Heart left ventricle (tissue), 11 donors: ENCODE measurements around the gene PRG2. TPM values are rescaled to one million over a fixed set of nuclear protein-coding genes. Genes with fewer than 3 reads are reported as not detected.

Experiments
- polyA plus RNA-seq, 2 donors: library from polyadenylated mRNA; stranded (reverse); fragments of 200-250 nt; gene quantifications; one replicate each; pipeline ENCODE4 v1.2.3, GENCODE V29; 2013
- total RNA-seq, 9 donors: library from RNA; depleted of rRNA in 2 of 9; stranded (reverse); fragments of >200 nt in 2 of 9; fragmentation: NEBNext Ultra II Directional in 3 of 9; extraction: Animal tissue kit (Norgen Biotek cat#: 25700) in 3 of 9; gene quantifications; one replicate each; pipeline versions ENCODE4 v1.1.0 to v1.2.4, GENCODE V29; 2016 to 2023
- donor health status: ischemic (EF 13 %, LVEDD 7.1; RV severe dilation, severe dysfunction).
- donor health status: healthy with polysubstance abuse.
- donor health status: DM: no; HTN: yes; CAD: no.
- donor health status: DM: no; HTN: no; CAD: no.
- donor health status: ischemic (EF 25% LVEDD 5.7; RV mildly dilated, moderate dysfunction).
- donor health status: healthy.
- donor health status: DM: yes; HTN: yes; CAD: no.
- donor health status: PGD.
- donor health status: nonischemic (EF 23%, LVEDD 6.1; RV moderate dilation, normal function).

The PRG2 gene
- total and polyA plus RNA-seq, 11 donors, result 0.04 to 0.27 (median 0.20) TPM; not detected in 6

Other genes with a start within 250 kb of the PRG2 start
- 1 to 10 TPM in 1 of 9 donors, under 1 TPM in 5, not detected in 3; 0.07 to 1.1 (median 0.35) TPM for gene LRRC55, start 208.7 kb downstream of the PRG2 start, total RNA-seq
- under 1 TPM; 0.08 to 0.14 TPM for gene LRRC55, start 208.7 kb downstream of the PRG2 start, polyA plus RNA-seq
- gene APLNR, start 153.4 kb downstream of the PRG2 start, total RNA-seq, result 10 to 100 TPM in 4 of 9 donors, 1 to 10 TPM in 5; 5.7 to 63.3 (median 9.9) TPM
- gene APLNR, start 153.4 kb downstream of the PRG2 start, polyA plus RNA-seq, result 1 to 10 TPM; 1.1 to 8.9 TPM
- 10 to 100 TPM; 25.3 to 68.3 (median 33.1) TPM for gene TNKS1BP1, start 65.7 kb downstream of the PRG2 start, total RNA-seq
- 10 to 100 TPM; 36.9 to 45.3 TPM for gene TNKS1BP1, start 65.7 kb downstream of the PRG2 start, polyA plus RNA-seq
- gene SSRP1, start 54.8 kb downstream of the PRG2 start, total RNA-seq, result 10 to 100 TPM; 31.8 to 60.4 (median 41.6) TPM
- gene SSRP1, start 54.8 kb downstream of the PRG2 start, polyA plus RNA-seq, result 10 to 100 TPM; 21.8 to 86.5 TPM
- gene P2RX3, start 52.3 kb downstream of the PRG2 start, total RNA-seq, result 1 to 10 TPM in 7 of 9 donors, under 1 TPM in 2; 0.63 to 7.1 (median 1.5) TPM
- under 1 TPM; 0.35 to 0.72 TPM for gene P2RX3, start 52.3 kb downstream of the PRG2 start, polyA plus RNA-seq
- gene PRG3, start 9.5 kb downstream of the PRG2 start, total RNA-seq, result not detected
- gene PRG3, start 9.5 kb downstream of the PRG2 start, polyA plus RNA-seq, result not detected
- 10 to 100 TPM; 13.5 to 56.9 (median 24.7) TPM for gene SLC43A3, start 36.5 kb upstream of the PRG2 start, total RNA-seq
- 10 to 100 TPM; 14.6 to 17.9 TPM for gene SLC43A3, start 36.5 kb upstream of the PRG2 start, polyA plus RNA-seq
- 1 to 10 TPM in 5 of 9 donors, under 1 TPM in 4; 0.58 to 2.1 (median 1.1) TPM for gene RTN4RL2, start 69.9 kb upstream of the PRG2 start, total RNA-seq
- gene RTN4RL2, start 69.9 kb upstream of the PRG2 start, polyA plus RNA-seq, result 1 to 10 TPM; 1.0 to 1.1 TPM
- 10 to 100 TPM in 1 of 9 donors, 1 to 10 TPM in 8; 2.7 to 12.3 (median 5.4) TPM for gene SLC43A1, start 125.1 kb upstream of the PRG2 start, total RNA-seq
- gene SLC43A1, start 125.1 kb upstream of the PRG2 start, polyA plus RNA-seq, result 1 to 10 TPM; 6.6 TPM
- 10 to 100 TPM; 36.6 to 81.5 (median 46.4) TPM for gene TIMM10, start 140.1 kb upstream of the PRG2 start, total RNA-seq
- 100 to 1,000 TPM in 1 of 2 donors, 10 to 100 TPM in 1; 42.0 to 135 TPM for gene TIMM10, start 140.1 kb upstream of the PRG2 start, polyA plus RNA-seq
- not detected for gene SMTNL1, start 146.9 kb upstream of the PRG2 start, total RNA-seq
- not detected for gene SMTNL1, start 146.9 kb upstream of the PRG2 start, polyA plus RNA-seq
- 100 to 1,000 TPM in 1 of 9 donors, 10 to 100 TPM in 8; 11.2 to 175 (median 14.5) TPM for gene UBE2L6, start 177.0 kb upstream of the PRG2 start, total RNA-seq
- 10 to 100 TPM; 10.2 to 16.4 TPM for gene UBE2L6, start 177.0 kb upstream of the PRG2 start, polyA plus RNA-seq
- gene SERPING1, start 207.0 kb upstream of the PRG2 start, total RNA-seq, result 100 to 1,000 TPM in 4 of 9 donors, 10 to 100 TPM in 5; 55.5 to 344 (median 87.0) TPM
- 100 to 1,000 TPM in 1 of 2 donors, 10 to 100 TPM in 1; 80.6 to 121 TPM for gene SERPING1, start 207.0 kb upstream of the PRG2 start, polyA plus RNA-seq